KG1 (cell line): Measurements from ENCODE around the gene HNRNPUL2.

ENCODE experiments used
- DNase-seq: peaks from one replicate; lab custom pipeline; 2025; lab: John Stamatoyannopoulos, UW

The HNRNPUL2 gene

GRCh38 chr11:62666259-62666926 is 60.9 kb downstream of the HNRNPUL2 start:
- no peak for DNase-seq

DNA sequence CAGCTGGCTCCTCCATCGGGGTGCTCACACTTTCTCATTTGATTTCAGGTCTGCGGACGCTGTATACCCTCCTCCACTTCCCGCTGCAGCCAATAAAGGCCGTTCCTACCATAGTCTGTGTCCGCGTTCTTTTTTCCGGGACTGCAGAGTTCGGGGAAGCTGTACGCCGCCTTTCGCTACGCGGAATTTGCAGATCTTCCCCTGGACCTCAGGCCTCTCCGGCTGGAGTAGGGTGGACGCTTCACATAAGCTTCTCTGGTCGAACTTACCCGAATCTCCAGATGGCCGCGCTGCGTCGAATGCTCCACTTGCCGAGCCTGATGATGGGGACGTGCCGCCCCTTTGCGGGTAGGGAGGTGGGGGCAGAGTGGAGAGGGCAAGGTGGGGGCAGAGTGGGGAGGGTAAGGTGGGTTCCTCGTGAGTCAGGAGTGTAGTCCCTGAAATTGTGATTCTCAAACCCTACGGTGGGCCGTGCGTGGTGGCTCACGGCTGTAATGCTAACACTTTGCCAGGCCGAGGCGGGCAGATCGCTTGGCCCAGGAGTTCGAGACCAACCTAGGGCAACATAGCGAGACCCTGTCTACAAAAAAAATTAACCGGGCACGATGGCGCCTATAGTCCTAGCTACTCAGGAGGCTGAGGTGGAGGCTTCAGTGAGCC is 61.5 kb downstream of the HNRNPUL2 start:
- peak; percentile 44 for DNase-seq

GRCh38 chr11:62665075-62665598 is 62.1 kb downstream of the HNRNPUL2 start, which contains the start of the genes C11orf98 and CSKMT:
C11orf98 (minus strand) TSS chr11:62665210; CDS start chr11:62665169, 41 bp downstream.
CSKMT (plus strand) TSS chr11:62665312; CDS start chr11:62665880, 568 bp downstream.
- DNase-seq, result peak; percentile 95

GRCh38 chr11:62664405-62665074 is 62.7 kb downstream of the HNRNPUL2 start:
- peak; percentile 91 for DNase-seq
